GM21367 (cell line): Measurements from ENCODE around the gene NAGK.
"Not testable (repeated sequence)": the region's sequence is repeated elsewhere in the genome, so short reads cannot be mapped to it uniquely, and the experiment has no call there.

Source experiments
- ATAC-seq: cut with Tn5 transposase; IDR thresholded peaks from one replicate; pipeline ENCODE4 v1.9.1; 2021; ENCODE audit not compliant: unreplicated experiment

The NAGK gene

GRCh38 chr2:71067567-71068217 lies 756 bp upstream of the NAGK start:
- peak; percentile 1 for ATAC-seq

GRCh38 chr2:71069376-71069775 lies 928 bp downstream of the NAGK start:
- ATAC-seq = no peak

- ATAC-seq = peak; percentile 18
Observed at GRCh38 chr2:71070294-71071093, 2.0 kb downstream of the NAGK start.

GRCh38 chr2:71071681-71072398 lies 3.4 kb downstream of the NAGK start:
- ATAC-seq = peak; percentile 37

GRCh38 chr2:71072492-71072891 lies 4.0 kb downstream of the NAGK start:
- no peak for ATAC-seq

GRCh38 chr2:71073475-71073874 lies 5.0 kb downstream of the NAGK start:
- no peak for ATAC-seq

GRCh38 chr2:71074893-71075395 lies 6.5 kb downstream of the NAGK start:
- no peak for ATAC-seq

- ATAC-seq = no peak
Observed at GRCh38 chr2:71078624-71079023, 10.2 kb downstream of the NAGK start.

GRCh38 chr2:71082402-71083252 lies 14.2 kb downstream of the NAGK start:
- ATAC-seq = peak; percentile 48

- not testable (repeated sequence) for ATAC-seq
Observed at GRCh38 chr2:71083297-71083696, 14.8 kb downstream of the NAGK start.

GRCh38 chr2:71083752-71084312 lies 15.4 kb downstream of the NAGK start:
- not testable (repeated sequence) for ATAC-seq

GRCh38 chr2:71085325-71086003 lies 17.0 kb downstream of the NAGK start:
- not testable (repeated sequence) for ATAC-seq

- not testable (repeated sequence) for ATAC-seq
Observed at GRCh38 chr2:71089475-71089874, 21.0 kb downstream of the NAGK start.

- ATAC-seq = not testable (repeated sequence)
Observed at GRCh38 chr2:71091808-71092207, 23.4 kb downstream of the NAGK start.

- ATAC-seq = not testable (repeated sequence)
Observed at GRCh38 chr2:71092491-71093260, 24.2 kb downstream of the NAGK start.

- no peak for ATAC-seq
Observed at GRCh38 chr2:71100195-71100964, 31.9 kb downstream of the NAGK start.

- ATAC-seq = no peak
Observed at GRCh38 chr2:71101656-71102055, 33.2 kb downstream of the NAGK start.

- ATAC-seq = no peak
Observed at GRCh38 chr2:71102981-71103681, 34.7 kb downstream of the NAGK start.
